ENCODE results near the gene ZNF574.

DNA sequence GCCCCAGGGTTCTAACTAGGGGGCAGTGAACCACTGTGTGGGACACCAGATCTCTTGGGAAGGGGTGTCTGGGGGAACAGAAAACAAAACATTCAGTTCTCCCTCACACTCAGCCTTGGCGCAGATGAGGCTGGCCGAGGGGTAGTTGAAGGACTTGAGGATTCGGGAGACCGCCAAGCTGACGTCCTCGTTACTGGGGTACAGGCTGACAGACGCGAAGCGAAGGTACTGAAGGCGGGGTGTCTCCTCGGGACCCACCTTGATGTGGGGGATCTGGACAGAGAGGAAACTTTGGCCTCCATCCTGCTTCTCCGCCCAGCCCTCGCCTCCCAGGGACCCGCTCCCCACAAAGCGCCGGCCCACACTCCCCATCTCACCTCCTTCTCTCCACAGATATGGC, 13.6 kb upstream of the ZNF574 start:
- TF ChIP-seq, protein P1, sequence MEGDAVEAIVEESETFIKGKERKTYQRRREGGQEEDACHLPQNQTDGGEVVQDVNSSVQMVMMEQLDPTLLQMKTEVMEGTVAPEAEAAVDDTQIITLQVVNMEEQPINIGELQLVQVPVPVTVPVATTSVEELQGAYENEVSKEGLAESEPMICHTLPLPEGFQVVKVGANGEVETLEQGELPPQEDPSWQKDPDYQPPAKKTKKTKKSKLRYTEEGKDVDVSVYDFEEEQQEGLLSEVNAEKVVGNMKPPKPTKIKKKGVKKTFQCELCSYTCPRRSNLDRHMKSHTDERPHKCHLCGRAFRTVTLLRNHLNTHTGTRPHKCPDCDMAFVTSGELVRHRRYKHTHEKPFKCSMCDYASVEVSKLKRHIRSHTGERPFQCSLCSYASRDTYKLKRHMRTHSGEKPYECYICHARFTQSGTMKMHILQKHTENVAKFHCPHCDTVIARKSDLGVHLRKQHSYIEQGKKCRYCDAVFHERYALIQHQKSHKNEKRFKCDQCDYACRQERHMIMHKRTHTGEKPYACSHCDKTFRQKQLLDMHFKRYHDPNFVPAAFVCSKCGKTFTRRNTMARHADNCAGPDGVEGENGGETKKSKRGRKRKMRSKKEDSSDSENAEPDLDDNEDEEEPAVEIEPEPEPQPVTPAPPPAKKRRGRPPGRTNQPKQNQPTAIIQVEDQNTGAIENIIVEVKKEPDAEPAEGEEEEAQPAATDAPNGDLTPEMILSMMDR (conservative IDR thresholded peaks at IDR 0.05 in 1 of 2, IDR thresholded peaks at IDR 0.05 in 1 of 2; ENCODE audit: extremely low read depth in 1 of 2, insufficient read depth in 1 of 2, low read depth in 1 of 2, low read length in 2 of 2): no peak
- TF ChIP-seq EZH2 (IDR thresholded peaks at IDR 0.05; ENCODE audit: borderline replicate concordance, low read length): no peak
